Measurements from ENCODE around the gene CEP295NL.

GRCh38 chr17:78940258-78940657 is 37.3 kb upstream of the CEP295NL start:
- TF ChIP-seq EZH2 (IDR thresholded peaks at IDR 0.05) (no peak), POLR2AphosphoS5 (IDR thresholded peaks at IDR 0.05; ENCODE audit: borderline replicate concordance, low read depth, low read length) (no peak), FOXP2 (optimal IDR thresholded peaks at IDR 0.05; ENCODE audit: control extremely low read depth, extremely low read length, insufficient read depth) (no peak)

All from SK-N-MC (cell line).